ENCODE data around the gene VPS35L.

GRCh38 chr16:19559242-19559910, 3.9 kb downstream of the VPS35L start:
- no peak for TF ChIP-seq EZH2 (IDR thresholded peaks at IDR 0.05; ENCODE audit: low read depth)
- TF ChIP-seq CTCF (conservative IDR thresholded peaks at IDR 0.05), result peak; percentile 83
